T-helper 1 cell treated with Interleukin-12 subunit alpha and Interleukin-12 subunit beta and Interleukin-4 antibody, amounts not matched to agents 30 μg/mL and 1 μg/mL, for 36 hours (primary cell): ENCODE results near the gene P2RX1.

ENCODE experiments used
- H3K27ac Mint-ChIP-seq: one replicate; pipeline ENCODE4 v1.8.0; 2021; ENCODE audit warnings: mild to moderate bottlenecking, mixed read lengths
- H3K27me3 Mint-ChIP-seq: one replicate; pipeline ENCODE4 v1.8.0; 2021; ENCODE audit warnings: low read depth, mixed read lengths
- H3K36me3 Mint-ChIP-seq: one replicate; pipeline ENCODE4 v1.8.0; 2021; ENCODE audit warnings: low read depth, mixed read lengths
- H3K4me1 Mint-ChIP-seq: one replicate; pipeline ENCODE4 v1.8.0; 2021; ENCODE audit warnings: low read depth, mixed read lengths
- H3K4me3 Mint-ChIP-seq: one replicate; pipeline ENCODE4 v1.8.0; 2021; ENCODE audit warnings: mild to moderate bottlenecking, moderate library complexity, mixed read lengths
- H3K9me3 Mint-ChIP-seq: one replicate; pipeline ENCODE4 v1.8.0; 2021; ENCODE audit warnings: mixed read lengths

The P2RX1 gene

GRCh38 chr17:3944485-3945388 is 28.5 kb upstream of the P2RX1 start:
- Mint-ChIP-seq H3K36me3 (peaks cover 35% of the 10 kb centered on the region), H3K4me1 (peaks cover 2% of the 10 kb centered on the region), H3K27me3 (no peaks in the 10 kb centered on the region), H3K4me3 (no peak overlapping the region), H3K9me3 (no peaks in the 10 kb centered on the region), H3K27ac (no peak overlapping the region)

GRCh38 chr17:3943240-3943891 is 27.1 kb upstream of the P2RX1 start:
- Mint-ChIP-seq H3K27me3 (no peaks in the 10 kb centered on the region), H3K36me3 (peaks cover 35% of the 10 kb centered on the region), H3K27ac (no peak overlapping the region), H3K4me3 (no peak overlapping the region), H3K9me3 (no peaks in the 10 kb centered on the region), H3K4me1 (peaks cover 2% of the 10 kb centered on the region)

GRCh38 chr17:3940965-3941698 is 24.9 kb upstream of the P2RX1 start:
- H3K36me3 Mint-ChIP-seq, result peaks cover 44% of the 10 kb centered on the region
- H3K4me3 Mint-ChIP-seq, result no peak overlapping the region
- peaks cover 4% of the 10 kb centered on the region for H3K4me1 Mint-ChIP-seq
- H3K27me3 Mint-ChIP-seq, result no peaks in the 10 kb centered on the region
- H3K9me3 Mint-ChIP-seq, result no peaks in the 10 kb centered on the region
- no peak overlapping the region for H3K27ac Mint-ChIP-seq

GRCh38 chr17:3937359-3937758 is 21.1 kb upstream of the P2RX1 start:
- Mint-ChIP-seq H3K36me3 (peaks cover 43% of the 10 kb centered on the region), H3K4me1 (peaks cover 3% of the 10 kb centered on the region), H3K4me3 (no peak overlapping the region)

GRCh38 chr17:3935825-3936355 is 19.6 kb upstream of the P2RX1 start:
- Mint-ChIP-seq H3K4me3 (no peak overlapping the region), H3K4me1 (peaks cover 3% of the 10 kb centered on the region), H3K9me3 (no peaks in the 10 kb centered on the region), H3K27ac (no peak overlapping the region), H3K36me3 (peaks cover 43% of the 10 kb centered on the region), H3K27me3 (no peaks in the 10 kb centered on the region)

More at GRCh38 chr17:3937359-3937758, 21.1 kb upstream of the P2RX1 start:
- Mint-ChIP-seq H3K9me3 (no peaks in the 10 kb centered on the region), H3K27ac (peak overlapping the region; percentile 26), H3K27me3 (no peaks in the 10 kb centered on the region)

GRCh38 chr17:3935140-3935542 is 18.9 kb upstream of the P2RX1 start:
- Mint-ChIP-seq H3K27ac (no peak overlapping the region), H3K4me3 (no peak overlapping the region), H3K36me3 (peaks cover 44% of the 10 kb centered on the region), H3K4me1 (peaks cover 3% of the 10 kb centered on the region), H3K27me3 (no peaks in the 10 kb centered on the region), H3K9me3 (no peaks in the 10 kb centered on the region)

GRCh38 chr17:3929764-3930163 is 13.5 kb upstream of the P2RX1 start:
- Mint-ChIP-seq H3K4me1 (no peaks in the 10 kb centered on the region), H3K4me3 (no peak overlapping the region), H3K36me3 (peaks cover 19% of the 10 kb centered on the region), H3K27me3 (no peaks in the 10 kb centered on the region), H3K9me3 (no peaks in the 10 kb centered on the region), H3K27ac (no peak overlapping the region)

GRCh38 chr17:3929181-3929580 is 12.9 kb upstream of the P2RX1 start:
- Mint-ChIP-seq H3K27me3 (no peaks in the 10 kb centered on the region), H3K36me3 (peaks cover 18% of the 10 kb centered on the region), H3K9me3 (no peaks in the 10 kb centered on the region), H3K4me1 (no peaks in the 10 kb centered on the region), H3K4me3 (no peak overlapping the region), H3K27ac (no peak overlapping the region)

- no peaks in the 10 kb centered on the region for H3K4me1 Mint-ChIP-seq
- H3K27ac Mint-ChIP-seq, result no peak overlapping the region
- no peaks in the 10 kb centered on the region for H3K27me3 Mint-ChIP-seq
- peaks cover 15% of the 10 kb centered on the region for H3K36me3 Mint-ChIP-seq
- no peaks in the 10 kb centered on the region for H3K9me3 Mint-ChIP-seq
- no peak overlapping the region for H3K4me3 Mint-ChIP-seq
These were observed 12.1 kb upstream of the P2RX1 start for GRCh38 chr17:3928406-3928805.

GRCh38 chr17:3927628-3928340 is 11.5 kb upstream of the P2RX1 start:
- peaks cover 15% of the 10 kb centered on the region for H3K36me3 Mint-ChIP-seq
- no peaks in the 10 kb centered on the region for H3K27me3 Mint-ChIP-seq
- H3K4me1 Mint-ChIP-seq, result no peaks in the 10 kb centered on the region
- H3K4me3 Mint-ChIP-seq, result no peak overlapping the region
- H3K27ac Mint-ChIP-seq, result no peak overlapping the region
- no peaks in the 10 kb centered on the region for H3K9me3 Mint-ChIP-seq

GRCh38 chr17:3926860-3927627 is 10.8 kb upstream of the P2RX1 start:
- Mint-ChIP-seq H3K4me3 (no peak overlapping the region), H3K36me3 (peaks cover 11% of the 10 kb centered on the region), H3K4me1 (no peaks in the 10 kb centered on the region), H3K27me3 (no peaks in the 10 kb centered on the region), H3K27ac (no peak overlapping the region), H3K9me3 (no peaks in the 10 kb centered on the region)

GRCh38 chr17:3925684-3926485 is 9.6 kb upstream of the P2RX1 start:
- peaks cover 6% of the 10 kb centered on the region for H3K36me3 Mint-ChIP-seq
- no peak overlapping the region for H3K4me3 Mint-ChIP-seq
- H3K9me3 Mint-ChIP-seq, result no peaks in the 10 kb centered on the region
- no peaks in the 10 kb centered on the region for H3K27me3 Mint-ChIP-seq
- no peak overlapping the region for H3K27ac Mint-ChIP-seq
- H3K4me1 Mint-ChIP-seq, result no peaks in the 10 kb centered on the region
